ENCODE measurements around the gene SLC35A5. TPM values are rescaled to one million over a fixed set of nuclear protein-coding genes. Genes with fewer than 3 reads are reported as not detected.
A peak's percentile ranks its signal among the peaks of the same experiment; 100 is the strongest.

Gene SLC35A5
- total RNA-seq, 1 donor from 2014 or later, result 30.5 TPM

DNA sequence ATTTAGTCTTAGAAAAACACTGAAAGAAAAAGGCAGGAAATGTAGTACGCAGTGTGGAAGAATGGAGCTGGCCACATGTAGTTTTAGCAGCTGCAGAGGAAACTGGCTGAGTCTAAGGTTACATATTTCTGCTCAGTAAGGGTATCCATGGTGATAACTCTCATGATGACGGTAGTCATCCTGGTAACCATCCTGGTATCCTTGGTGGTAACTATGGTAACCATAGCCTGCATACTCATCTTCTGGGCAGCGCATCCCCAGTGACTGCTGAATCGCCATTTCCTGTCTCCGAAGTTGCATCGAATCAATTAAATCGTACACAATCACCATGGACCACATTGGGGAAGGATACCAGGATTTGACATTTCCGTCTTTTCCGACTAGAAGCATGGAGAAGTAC is 43.4 kb downstream of the SLC35A5 start:
- peak; percentile 54 for DNase-seq (ENCODE audit: low read depth)
- TF ChIP-seq, protein P1, sequence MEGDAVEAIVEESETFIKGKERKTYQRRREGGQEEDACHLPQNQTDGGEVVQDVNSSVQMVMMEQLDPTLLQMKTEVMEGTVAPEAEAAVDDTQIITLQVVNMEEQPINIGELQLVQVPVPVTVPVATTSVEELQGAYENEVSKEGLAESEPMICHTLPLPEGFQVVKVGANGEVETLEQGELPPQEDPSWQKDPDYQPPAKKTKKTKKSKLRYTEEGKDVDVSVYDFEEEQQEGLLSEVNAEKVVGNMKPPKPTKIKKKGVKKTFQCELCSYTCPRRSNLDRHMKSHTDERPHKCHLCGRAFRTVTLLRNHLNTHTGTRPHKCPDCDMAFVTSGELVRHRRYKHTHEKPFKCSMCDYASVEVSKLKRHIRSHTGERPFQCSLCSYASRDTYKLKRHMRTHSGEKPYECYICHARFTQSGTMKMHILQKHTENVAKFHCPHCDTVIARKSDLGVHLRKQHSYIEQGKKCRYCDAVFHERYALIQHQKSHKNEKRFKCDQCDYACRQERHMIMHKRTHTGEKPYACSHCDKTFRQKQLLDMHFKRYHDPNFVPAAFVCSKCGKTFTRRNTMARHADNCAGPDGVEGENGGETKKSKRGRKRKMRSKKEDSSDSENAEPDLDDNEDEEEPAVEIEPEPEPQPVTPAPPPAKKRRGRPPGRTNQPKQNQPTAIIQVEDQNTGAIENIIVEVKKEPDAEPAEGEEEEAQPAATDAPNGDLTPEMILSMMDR (IDR thresholded peaks at IDR 0.05; ENCODE audit: insufficient read depth, low read length, poor library complexity, severe bottlenecking), result no peak
- Histone ChIP-seq H3K36me3 (ENCODE audit: control insufficient read depth, insufficient read depth, low read length) (no peaks in the 10 kb centered on the region), H3K4me3 (ENCODE audit: low read depth, low read length) (no peak overlapping the region), H3K27me3 (ENCODE audit: control insufficient read depth, insufficient read depth, low read length) (no peaks in the 10 kb centered on the region)

DNA sequence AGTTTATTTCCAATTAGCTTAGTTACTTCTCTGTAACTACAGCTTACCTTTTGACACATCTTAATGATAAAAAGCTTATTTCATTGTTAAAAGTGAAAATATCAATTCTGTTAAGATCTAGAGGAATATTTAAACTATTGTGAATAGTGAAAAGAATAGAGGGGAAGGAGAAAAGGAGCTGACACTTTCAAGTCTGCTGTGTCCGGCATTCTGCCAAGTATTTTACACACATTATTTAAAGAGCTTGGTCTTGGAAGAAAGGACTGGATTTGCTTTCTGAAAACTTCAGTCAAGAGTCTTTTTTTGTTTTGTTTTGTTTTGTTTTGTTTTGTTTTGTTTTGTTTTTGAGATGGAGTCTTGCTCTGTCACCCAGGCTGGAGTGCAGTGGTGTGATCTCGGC is 44.3 kb downstream of the SLC35A5 start:
- Histone ChIP-seq H3K27me3 (ENCODE audit: control insufficient read depth, insufficient read depth, low read length) (no peaks in the 10 kb centered on the region), H3K36me3 (ENCODE audit: control insufficient read depth, insufficient read depth, low read length) (no peaks in the 10 kb centered on the region), H3K4me3 (ENCODE audit: low read depth, low read length) (no peak overlapping the region)
- TF ChIP-seq, protein P1 (IDR thresholded peaks at IDR 0.05; ENCODE audit: insufficient read depth, low read length, poor library complexity, severe bottlenecking), result no peak
- DNase-seq (ENCODE audit: low read depth), result no peak

DNA sequence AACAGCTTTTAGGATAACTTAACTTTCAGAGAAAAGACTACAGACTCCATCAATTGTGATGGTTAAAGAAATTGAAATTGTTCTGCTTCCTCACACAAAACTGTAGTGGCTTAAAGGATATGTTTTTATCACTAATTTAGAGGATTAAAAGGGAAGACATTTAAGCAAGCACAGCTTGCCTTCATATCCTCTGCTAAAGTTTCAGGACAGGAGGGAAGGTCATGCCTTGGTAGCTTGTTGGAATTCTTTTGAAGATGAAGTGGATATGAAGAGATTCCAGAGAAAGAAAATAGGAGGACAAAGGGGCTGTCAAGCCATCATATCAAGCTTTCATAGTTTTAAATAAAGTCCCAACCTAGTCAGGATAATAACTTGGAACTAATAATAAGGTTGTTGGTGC is 46.0 kb downstream of the SLC35A5 start:
- no peaks in the 10 kb centered on the region for H3K36me3 ChIP-seq (ENCODE audit: control insufficient read depth, insufficient read depth, low read length)
- no peaks in the 10 kb centered on the region for H3K27me3 ChIP-seq (ENCODE audit: control insufficient read depth, insufficient read depth, low read length)
- no peak for DNase-seq (ENCODE audit: low read depth)
- H3K4me3 ChIP-seq (ENCODE audit: low read depth, low read length), result no peak overlapping the region
- TF ChIP-seq, protein P1 (IDR thresholded peaks at IDR 0.05; ENCODE audit: insufficient read depth, low read length, poor library complexity, severe bottlenecking), result no peak

DNA sequence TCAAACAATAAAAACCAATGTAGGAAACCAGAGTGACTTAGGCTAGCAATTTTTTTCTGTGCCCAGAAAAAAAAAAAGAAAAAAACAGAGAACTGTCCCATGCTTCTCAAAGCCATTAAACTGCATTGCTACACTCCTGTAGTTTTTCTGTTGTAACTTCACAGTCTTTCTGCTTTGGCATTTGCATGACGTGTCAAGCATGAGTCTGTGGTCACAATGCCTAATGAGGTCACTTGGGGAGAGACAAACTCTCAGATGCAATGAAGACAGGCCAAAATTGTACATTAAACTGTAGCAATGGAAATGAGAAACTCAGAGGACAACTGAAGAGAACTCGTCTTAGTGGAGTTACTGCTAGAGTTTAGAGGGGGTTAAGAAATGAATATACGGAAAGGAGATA is 48.3 kb downstream of the SLC35A5 start:
- H3K4me3 ChIP-seq (ENCODE audit: low read depth, low read length), result no peak overlapping the region
- DNase-seq (ENCODE audit: low read depth), result peak; percentile 45
- TF ChIP-seq, protein P1 (IDR thresholded peaks at IDR 0.05; ENCODE audit: insufficient read depth, low read length, poor library complexity, severe bottlenecking), result no peak
- no peaks in the 10 kb centered on the region for H3K27me3 ChIP-seq (ENCODE audit: control insufficient read depth, insufficient read depth, low read length)
- H3K36me3 ChIP-seq (ENCODE audit: control insufficient read depth, insufficient read depth, low read length), result no peaks in the 10 kb centered on the region

DNA sequence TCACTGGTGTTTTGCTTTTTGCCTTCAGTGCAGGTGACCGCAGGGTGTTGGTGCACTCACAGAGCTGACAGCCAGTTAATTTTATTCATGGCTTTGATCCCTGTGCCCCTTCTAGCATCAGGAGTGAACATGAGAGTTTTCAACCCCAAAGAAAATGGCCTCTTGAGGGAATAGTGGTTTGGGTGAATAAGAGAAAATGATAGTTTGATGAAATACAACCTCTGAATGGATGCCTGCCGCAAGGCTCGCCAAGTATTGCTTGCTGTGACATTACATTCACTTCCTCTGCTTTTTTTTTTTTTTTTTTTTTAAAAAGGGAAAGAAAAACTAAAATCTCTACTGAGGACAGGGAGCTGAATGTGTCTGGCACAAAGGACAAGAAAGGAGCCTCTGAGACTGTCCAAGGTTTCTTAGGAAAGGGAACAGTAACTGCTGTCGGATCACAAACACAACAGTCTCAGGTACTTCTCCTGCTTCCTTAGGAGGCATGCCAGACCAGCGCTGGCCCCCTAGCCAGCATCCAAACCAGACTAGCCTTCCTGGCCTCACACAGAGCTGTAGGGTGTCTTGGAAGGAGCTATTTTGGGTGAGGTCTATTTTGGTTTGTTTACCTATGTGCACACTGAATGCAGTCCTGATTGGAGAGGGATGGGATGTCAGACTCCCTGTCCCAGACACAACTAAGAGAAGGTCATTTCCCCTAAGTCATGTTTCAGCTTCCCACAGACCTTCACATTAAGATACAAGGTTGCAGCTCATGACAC is 50.1 kb downstream of the SLC35A5 start:
- no peak overlapping the region for H3K4me3 ChIP-seq (ENCODE audit: low read depth, low read length)
- H3K36me3 ChIP-seq (ENCODE audit: control insufficient read depth, insufficient read depth, low read length), result no peaks in the 10 kb centered on the region
- DNase-seq (ENCODE audit: low read depth), result no peak
- H3K27me3 ChIP-seq (ENCODE audit: control insufficient read depth, insufficient read depth, low read length), result no peaks in the 10 kb centered on the region
- TF ChIP-seq, protein P1 (IDR thresholded peaks at IDR 0.05; ENCODE audit: insufficient read depth, low read length, poor library complexity, severe bottlenecking), result no peak
